SH-SY5Y (cell line): ENCODE results near the gene SERPINF2.

Experiments used
- GATA2 ChIP-seq: IDR thresholded peaks from 2 replicates; pipeline ENCODE4 v1.6.1; 2011; ENCODE audit warnings: mild to moderate bottlenecking, low read depth, low read length
- GATA3 ChIP-seq: IDR thresholded peaks from 2 replicates; pipeline ENCODE4 v1.6.1; 2011; ENCODE audit warnings: low read depth, mild to moderate bottlenecking, low read length, moderate library complexity

The SERPINF2 gene

GRCh38 chr17:1727258-1727789, 15.3 kb upstream of the SERPINF2 start:
- TF ChIP-seq GATA3 (no peak), GATA2 (no peak)

GRCh38 chr17:1727876-1728630, 14.6 kb upstream of the SERPINF2 start:
- TF ChIP-seq GATA3 (no peak), GATA2 (no peak)

GRCh38 chr17:1729966-1730325, 12.7 kb upstream of the SERPINF2 start:
- TF ChIP-seq GATA3: no peak
- TF ChIP-seq GATA2: no peak

GRCh38 chr17:1730326-1731193, 12.1 kb upstream of the SERPINF2 start:
- TF ChIP-seq GATA2 (no peak), GATA3 (no peak)

- no peak for TF ChIP-seq GATA3
- no peak for TF ChIP-seq GATA2
Observed at GRCh38 chr17:1731194-1731506, 11.5 kb upstream of the SERPINF2 start.

- TF ChIP-seq GATA2 (no peak), GATA3 (no peak)
Observed at GRCh38 chr17:1732241-1732832, 10.3 kb upstream of the SERPINF2 start.

GRCh38 chr17:1732833-1733321, 9.8 kb upstream of the SERPINF2 start:
- TF ChIP-seq GATA2 (no peak), GATA3 (no peak)

- TF ChIP-seq GATA2 (no peak), GATA3 (no peak)
Observed at GRCh38 chr17:1733759-1734158, 8.9 kb upstream of the SERPINF2 start.

GRCh38 chr17:1735418-1735817, 7.3 kb upstream of the SERPINF2 start:
- TF ChIP-seq GATA2 (no peak), GATA3 (no peak)

GRCh38 chr17:1735834-1736347, 6.8 kb upstream of the SERPINF2 start:
- no peak for TF ChIP-seq GATA2
- no peak for TF ChIP-seq GATA3

GRCh38 chr17:1736348-1737281, 6.1 kb upstream of the SERPINF2 start:
- TF ChIP-seq GATA3: no peak
- no peak for TF ChIP-seq GATA2

GRCh38 chr17:1737531-1738291, 5.0 kb upstream of the SERPINF2 start:
- TF ChIP-seq GATA3 (no peak), GATA2 (no peak)
